Astrocyte of the hippocampus (primary cell): ENCODE measurements around the gene TYMP.
A peak's percentile ranks its signal among the peaks of the same experiment; 100 is the strongest.

Experiments
- DNase-seq: peaks from one replicate; pipeline ENCODE4 v3.0.0; 2011; ENCODE audit warnings: low read depth, low spot score

TYMP gene

GRCh38 chr22:50529897-50530579 is at the start of gene TYMP:
Gene TYMP (minus strand): TSS chr22:50530012. CDS start chr22:50529709, 303 bp downstream.
- DNase-seq: peak; percentile 58

GRCh38 chr22:50578776-50579310 is 49.0 kb upstream of the TYMP start:
- no peak for DNase-seq

GRCh38 chr22:50577987-50578775 is 48.4 kb upstream of the TYMP start, which contains the start of gene CPT1B:
Gene CPT1B (minus strand): TSS chr22:50578427. CDS start chr22:50577915, 512 bp downstream.
- no peak for DNase-seq

GRCh38 chr22:50577697-50577986 is 47.8 kb upstream of the TYMP start:
- DNase-seq: no peak

- DNase-seq: no peak
Measured at GRCh38 chr22:50576806-50577696, 47.2 kb upstream of the TYMP start.

- DNase-seq: peak; percentile 43
Measured at GRCh38 chr22:50576070-50576469, 46.3 kb upstream of the TYMP start.

GRCh38 chr22:50575426-50575941 is 45.7 kb upstream of the TYMP start:
- no peak for DNase-seq

- DNase-seq: no peak
Measured at GRCh38 chr22:50574383-50574755, 44.6 kb upstream of the TYMP start.

GRCh38 chr22:50573491-50574382 is 43.9 kb upstream of the TYMP start:
- no peak for DNase-seq

GRCh38 chr22:50572965-50573364 is 43.2 kb upstream of the TYMP start:
- DNase-seq: no peak

GRCh38 chr22:50571264-50572175 is 41.7 kb upstream of the TYMP start:
- no peak for DNase-seq

- DNase-seq: no peak
Measured at GRCh38 chr22:50570861-50571260, 41.0 kb upstream of the TYMP start.

- no peak for DNase-seq
Measured at GRCh38 chr22:50569896-50570535, 40.2 kb upstream of the TYMP start.

- no peak for DNase-seq
Measured at GRCh38 chr22:50569041-50569459, 39.2 kb upstream of the TYMP start.

- DNase-seq: no peak
Measured at GRCh38 chr22:50568626-50569025, 38.8 kb upstream of the TYMP start.

GRCh38 chr22:50567721-50568252 is 38.0 kb upstream of the TYMP start:
- DNase-seq: no peak

GRCh38 chr22:50564289-50564688 is 34.5 kb upstream of the TYMP start:
- DNase-seq: no peak

GRCh38 chr22:50563413-50564160 is 33.8 kb upstream of the TYMP start:
- no peak for DNase-seq
